SK-N-SH (cell line): ENCODE measurements around the gene TM7SF2. TPM values are rescaled to one million over a fixed set of nuclear protein-coding genes. Genes with fewer than 3 reads are reported as not detected.

Experiments
- CTCF ChIA-PET: fragments of 300-600, 350-600 bp; formaldehyde crosslinking; extraction: SDS; loops from one replicate; lab custom pipeline; 2021; lab: Yijun Ruan, JAX
- POLR2A ChIA-PET: fragments of 350-600 bp; sonication (Branson Sonifier 250); formaldehyde crosslinking; extraction: SDS; loops from one replicate; lab custom pipeline; 2020; ENCODE audit warnings: antibody characterized with exemption, inconsistent platforms; lab: Yijun Ruan, JAX
- DNase-seq: peaks from one replicate; pipeline ENCODE4 v3.0.0; 2012
- H2AFZ ChIP-seq: fragments of 200-600 bp; sonication (generic); 2 replicates; pipeline ENCODE4 v1.8.1; 2016; ENCODE audit warnings: antibody characterized with exemption, mild to moderate bottlenecking, low read depth
- H3F3A ChIP-seq: fragments of 200-600 bp; sonication (generic); replicated peaks from 2 replicates; pipeline ENCODE3; 2016; ENCODE audit warnings: antibody characterized with exemption, mild to moderate bottlenecking; ENCODE audit not compliant: insufficient read depth
- H3K27ac ChIP-seq, 2 experiments: fragments of 200-500 bp in 1 of 2; fragments of 200-600 bp in 1 of 2; sonication (Bioruptor generic) in 1 of 2; sonication (generic), shearing (Covaris generic) in 1 of 2; 2 replicates each; pipeline versions ENCODE4 v1.5.1 to v1.6.1; 2014 to 2016; ENCODE audit warnings: low read depth in 2 of 2, inconsistent platforms in 1 of 2, low read length in 1 of 2, mild to moderate bottlenecking in 1 of 2, mixed read lengths in 1 of 2
- H3K27me3 ChIP-seq: fragments of 200-600 bp; sonication (generic), shearing (Covaris generic); 2 replicates; pipeline ENCODE4 v1.6.1; 2016; ENCODE audit warnings: mixed run types; ENCODE audit not compliant: insufficient read depth
- H3K36me3 ChIP-seq, 2 experiments: fragments of 200-500 bp in 1 of 2; fragments of 200-600 bp in 1 of 2; sonication (Bioruptor generic) in 1 of 2; sonication (generic) in 1 of 2; replicated peaks in 1 of 2; 2 replicates each; pipeline versions ENCODE3 to v1.5.1; 2014 to 2016; ENCODE audit warnings: low read length in 1 of 2, mild to moderate bottlenecking in 1 of 2; ENCODE audit not compliant: insufficient read depth in 2 of 2, control insufficient read depth in 1 of 2
- H3K4me1 ChIP-seq, 2 experiments: fragments of 200-500 bp in 1 of 2; fragments of 200-600 bp in 1 of 2; sonication (Bioruptor generic) in 1 of 2; sonication (generic), shearing (Covaris generic) in 1 of 2; 2 replicates each; pipeline versions ENCODE4 v1.5.1 to v1.6.1; 2014 to 2016; ENCODE audit warnings: low read depth in 1 of 2, low read length in 1 of 2, mixed run types in 1 of 2; ENCODE audit not compliant: insufficient read depth in 2 of 2, control insufficient read depth in 1 of 2
- H3K4me2 ChIP-seq: fragments of 200-600 bp; sonication (generic), shearing (Covaris generic); 2 replicates; pipeline ENCODE4 v1.6.1; 2017; ENCODE audit warnings: mixed run types
- H3K4me3 ChIP-seq, 2 experiments: fragments of 200-500 bp in 1 of 2; fragments of 200-600 bp in 1 of 2; sonication (Bioruptor generic) in 1 of 2; sonication (generic), shearing (Covaris generic) in 1 of 2; 2 replicates each; pipeline versions ENCODE4 v1.5.1 to v1.8.1; 2014 to 2016; ENCODE audit warnings: low read depth in 2 of 2, inconsistent platforms in 1 of 2, low read length in 1 of 2, mild to moderate bottlenecking in 1 of 2, mixed read lengths in 1 of 2, moderate library complexity in 1 of 2
- H3K79me2 ChIP-seq: fragments of 200-600 bp; sonication (generic); 2 replicates; pipeline ENCODE4 v1.8.1; 2017; ENCODE audit warnings: mild to moderate bottlenecking; ENCODE audit not compliant: insufficient read depth
- H3K9ac ChIP-seq: fragments of 200-600 bp; sonication (generic); 2 replicates; pipeline ENCODE4 v1.6.1; 2017; ENCODE audit warnings: mixed run types
- H3K9me2 ChIP-seq: fragments of 200-600 bp; sonication (generic); 2 replicates; pipeline ENCODE4 v1.6.1; 2017; ENCODE audit warnings: mixed run types
- H3K9me3 ChIP-seq: fragments of 200-600 bp; sonication (generic); 2 replicates; pipeline ENCODE4 v1.6.1; 2017; ENCODE audit warnings: mixed run types, mild to moderate bottlenecking, moderate library complexity
- H4K20me1 ChIP-seq: fragments of 200-600 bp; sonication (generic); 2 replicates; pipeline ENCODE4 v1.6.1; 2017; ENCODE audit warnings: mild to moderate bottlenecking, mixed run types; ENCODE audit not compliant: insufficient read depth
- CHD2 ChIP-seq: fragments of 150-350 bp; IDR thresholded peaks from 2 replicates; pipeline ENCODE4 v1.6.1; 2018; ENCODE audit warnings: low read length; ENCODE audit not compliant: partially characterized antibody
- ELF1 ChIP-seq: IDR thresholded peaks from 2 replicates; pipeline ENCODE4 v1.4.0; 2012
- EP300 ChIP-seq, 2 experiments: IDR thresholded peaks; 2 replicates each; pipeline versions ENCODE4 v1.4.0 to v1.6.1; 2012; ENCODE audit warnings: borderline replicate concordance in 1 of 2, low read depth in 1 of 2, low read length in 1 of 2
- EZH2phosphoT487 ChIP-seq: fragments of 200-600 bp; sonication (generic); IDR thresholded peaks from 2 replicates; pipeline ENCODE4 v1.6.1; 2017; ENCODE audit warnings: low read depth, mixed run types, mild to moderate bottlenecking, antibody characterized with exemption, moderate library complexity, borderline replicate concordance
- FOSL2 ChIP-seq: IDR thresholded peaks from 2 replicates; pipeline ENCODE4 v1.4.0; 2012; ENCODE audit warnings: low read depth, mild to moderate bottlenecking, moderate library complexity, borderline replicate concordance
- FOXJ3 ChIP-seq: sonication (generic); formaldehyde crosslinking; IDR thresholded peaks from 2 replicates; pipeline ENCODE4 v1.5.1; 2020; ENCODE audit warnings: mild to moderate bottlenecking, missing genetic modification reagents
- MEF2A ChIP-seq: IDR thresholded peaks from 2 replicates; pipeline ENCODE4 v1.4.0; 2012; ENCODE audit warnings: low read depth, borderline replicate concordance
- NFIC ChIP-seq: IDR thresholded peaks from 2 replicates; pipeline ENCODE4 v1.4.0; 2012; ENCODE audit warnings: borderline replicate concordance
- POLR2AphosphoS5 ChIP-seq: IDR thresholded peaks from 2 replicates; pipeline ENCODE4 v1.6.1; 2012; ENCODE audit warnings: low read depth, low read length
- RXRA ChIP-seq: IDR thresholded peaks from 2 replicates; pipeline ENCODE4 v1.4.0; 2012; ENCODE audit warnings: low read depth, mild to moderate bottlenecking, borderline replicate concordance
- SIN3A ChIP-seq: IDR thresholded peaks from 2 replicates; pipeline ENCODE4 v1.6.1; 2012; ENCODE audit warnings: low read depth, mild to moderate bottlenecking, low read length, moderate library complexity, borderline replicate concordance
- SMC3 ChIP-seq: IDR thresholded peaks from 2 replicates; pipeline ENCODE4 v1.6.1; 2012; ENCODE audit warnings: low read depth, low read length, improper control_type of control experiment
- TAF1 ChIP-seq: IDR thresholded peaks from 2 replicates; pipeline ENCODE4 v1.6.1; 2012; ENCODE audit warnings: low read depth, mild to moderate bottlenecking, low read length, moderate library complexity, borderline replicate concordance
- TCF12 ChIP-seq: IDR thresholded peaks from 2 replicates; pipeline ENCODE4 v1.4.0; 2012
- TEAD4 ChIP-seq: IDR thresholded peaks from 2 replicates; pipeline ENCODE4 v1.4.0; 2012; ENCODE audit warnings: mild to moderate bottlenecking, borderline replicate concordance; ENCODE audit not compliant: insufficient read depth
- WGBS: methylation state at CpG from one replicate; pipeline ENCODE4 v1.1.6; 2017; ENCODE audit warnings: low lambda C conversion rate; 5-methylcytosine and 5-hydroxymethylcytosine counted together
- polyA plus RNA-seq, 3 experiments: library from polyadenylated mRNA; depleted of rRNA; stranded (reverse); fragments of >200 nt; gene quantifications; 2 replicates each; pipeline ENCODE4 v1.2.3, GENCODE V29; 2012
- TF ChIP-seq, protein P1 (sequence below): fragments of 150-350 bp; IDR thresholded peaks from 2 replicates; pipeline ENCODE4 v1.6.1; 2016; ENCODE audit warnings: mild to moderate bottlenecking, low read depth, low read length
- TF ChIP-seq, protein P2 (sequence below): IDR thresholded peaks from 2 replicates; pipeline ENCODE4 v1.4.0; 2012; ENCODE audit warnings: low read depth, borderline replicate concordance
- TF ChIP-seq, protein P3 (sequence below): fragments of 200-600 bp; sonication (generic); IDR thresholded peaks from 2 replicates; pipeline ENCODE4 v1.6.1; 2017; ENCODE audit warnings: antibody characterized with exemption, mild to moderate bottlenecking, moderate library complexity
- TF ChIP-seq, protein P4 (sequence below): IDR thresholded peaks from 2 replicates; pipeline ENCODE4 v1.4.0; 2012; ENCODE audit warnings: low read depth
- TF ChIP-seq, protein P5 (sequence below): IDR thresholded peaks from 2 replicates; pipeline ENCODE4 v1.6.1; 2012; ENCODE audit warnings: mild to moderate bottlenecking, low read depth, low read length, moderate library complexity

Gene TM7SF2
- polyA plus RNA-seq, 1 of the 3 experiments (the other 2 are of a cell fraction), result 87.8 TPM

DNA sequence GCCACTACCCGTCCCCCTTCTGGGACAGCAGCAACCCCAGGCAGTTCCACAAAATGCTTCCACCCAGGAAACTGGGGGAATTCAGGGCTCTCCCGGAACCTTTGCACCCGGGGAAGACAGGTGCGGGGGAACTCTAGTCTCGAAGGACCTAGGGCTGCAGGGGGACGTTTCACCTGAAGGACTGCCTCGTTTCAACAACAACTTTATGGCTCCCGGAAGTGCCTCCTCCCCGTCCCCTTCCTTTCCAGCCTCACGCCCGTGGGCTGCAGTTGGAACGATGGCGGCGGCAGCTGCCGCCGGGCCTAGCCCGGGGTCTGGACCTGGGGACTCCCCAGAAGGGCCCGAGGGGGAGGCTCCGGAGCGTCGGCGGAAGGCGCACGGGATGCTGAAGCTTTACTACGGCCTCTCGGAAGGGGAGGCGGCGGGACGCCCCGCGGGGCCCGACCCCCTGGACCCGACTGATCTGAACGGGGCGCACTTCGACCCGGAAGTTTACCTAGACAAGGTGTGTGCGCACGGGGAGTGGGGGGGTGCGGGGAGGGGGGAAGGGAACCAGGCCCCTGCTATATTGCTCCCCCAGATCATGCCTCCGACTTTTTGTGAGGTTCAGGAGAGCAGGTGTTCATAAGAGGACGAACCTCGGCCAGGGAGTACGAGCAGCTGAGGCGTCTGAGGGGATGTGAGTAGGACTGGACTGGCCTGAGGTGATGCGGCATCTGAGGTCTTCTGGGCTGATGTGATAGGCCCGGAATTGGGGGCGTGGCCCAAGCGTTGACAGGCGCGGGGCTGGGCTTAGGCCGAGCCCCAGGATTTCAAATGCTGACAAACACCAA, 15.5 kb upstream of the TM7SF2 start, which contains the start of gene VPS51:
TSS of gene VPS51 (plus strand) at position 241 of the 833 bp plus-strand sequence. CDS start at position 278, 37 bp downstream.
- Histone ChIP-seq H3K36me3 (peaks cover 0 to 4% of the 10 kb centered on the region in 2 experiments), H3K27ac (peak within 1 kb of the TSS; percentile 71 to 74; a peak in 3 of 4 replicates), H3K4me1 (peaks cover 0 to 10% of the 10 kb centered on the region in 2 experiments; a peak in 1 of 4 replicates), H3K27me3 (no peaks in the 10 kb centered on the region), H4K20me1 (no peaks in the 10 kb centered on the region), H3K9ac (peak within 1 kb of the TSS; percentile 86), H3K4me2 (peak within 1 kb of the TSS; percentile 88), H3K4me3 (peak within 1 kb of the TSS; percentile 57 to 77), H2AFZ (peak within 1 kb of the TSS; percentile 98; the same call in 1 of the 2 replicates), H3K9me2 (no peaks in the 10 kb centered on the region), H3F3A (peaks cover 20% of the 10 kb centered on the region), H3K79me2 (peaks cover 45% of the 10 kb centered on the region), H3K9me3 (no peaks in the 10 kb centered on the region)
- 2% methylated on average over 16 of the region's 52 CpGs for WGBS
- POLR2A ChIA-PET, result interaction anchor here (0.6 to 1.6 kb wide), 5 partner anchors 14 to 64 kb away, joined by 3 to 10 read pairs (median 4); partner anchors contain the start of genes FAU, MRPL49 and ZNHIT2
- CTCF ChIA-PET, result interaction anchor here (1.4 to 12.6 kb wide), 4 partner anchors 16 to 84 kb away, joined by 4 to 150 read pairs (median 10); partner anchors contain the start of genes TM7SF2 and ZNHIT2
- DNase-seq, result peak; percentile 93
- TF ChIP-seq, protein P1, sequence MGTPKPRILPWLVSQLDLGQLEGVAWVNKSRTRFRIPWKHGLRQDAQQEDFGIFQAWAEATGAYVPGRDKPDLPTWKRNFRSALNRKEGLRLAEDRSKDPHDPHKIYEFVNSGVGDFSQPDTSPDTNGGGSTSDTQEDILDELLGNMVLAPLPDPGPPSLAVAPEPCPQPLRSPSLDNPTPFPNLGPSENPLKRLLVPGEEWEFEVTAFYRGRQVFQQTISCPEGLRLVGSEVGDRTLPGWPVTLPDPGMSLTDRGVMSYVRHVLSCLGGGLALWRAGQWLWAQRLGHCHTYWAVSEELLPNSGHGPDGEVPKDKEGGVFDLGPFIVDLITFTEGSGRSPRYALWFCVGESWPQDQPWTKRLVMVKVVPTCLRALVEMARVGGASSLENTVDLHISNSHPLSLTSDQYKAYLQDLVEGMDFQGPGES, result no peak
- TF ChIP-seq POLR2AphosphoS5 (peak; percentile 95), TAF1 (peak; percentile 93), EZH2phosphoT487 (no peak), ELF1 (peak; percentile 95), FOXJ3 (CRISPR knock-in tag) (peak; percentile 64; the same call in 1 of the 2 replicates), SIN3A (peak; percentile 81), RXRA (no peak), NFIC (no peak), TEAD4 (no peak), CHD2 (peak; percentile 95), SMC3 (no peak), FOSL2 (peak; percentile 14; the same call in 1 of the 2 replicates), EP300 (IDR thresholded peaks at IDR 0.05; ENCODE audit: borderline replicate concordance in 1 of 2, low read depth in 1 of 2, low read length in 1 of 2) (peak in 1 of 2 experiments; percentile 39; a peak in 1 of 4 replicates), MEF2A (no peak), TCF12 (peak; percentile 26; the same call in 1 of the 2 replicates)
- TF ChIP-seq, protein P2, sequence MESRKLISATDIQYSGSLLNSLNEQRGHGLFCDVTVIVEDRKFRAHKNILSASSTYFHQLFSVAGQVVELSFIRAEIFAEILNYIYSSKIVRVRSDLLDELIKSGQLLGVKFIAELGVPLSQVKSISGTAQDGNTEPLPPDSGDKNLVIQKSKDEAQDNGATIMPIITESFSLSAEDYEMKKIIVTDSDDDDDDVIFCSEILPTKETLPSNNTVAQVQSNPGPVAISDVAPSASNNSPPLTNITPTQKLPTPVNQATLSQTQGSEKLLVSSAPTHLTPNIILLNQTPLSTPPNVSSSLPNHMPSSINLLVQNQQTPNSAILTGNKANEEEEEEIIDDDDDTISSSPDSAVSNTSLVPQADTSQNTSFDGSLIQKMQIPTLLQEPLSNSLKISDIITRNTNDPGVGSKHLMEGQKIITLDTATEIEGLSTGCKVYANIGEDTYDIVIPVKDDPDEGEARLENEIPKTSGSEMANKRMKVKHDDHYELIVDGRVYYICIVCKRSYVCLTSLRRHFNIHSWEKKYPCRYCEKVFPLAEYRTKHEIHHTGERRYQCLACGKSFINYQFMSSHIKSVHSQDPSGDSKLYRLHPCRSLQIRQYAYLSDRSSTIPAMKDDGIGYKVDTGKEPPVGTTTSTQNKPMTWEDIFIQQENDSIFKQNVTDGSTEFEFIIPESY, result 0 out of 2 replicates have a peak, but pooled peaks have one; percentile 51
- TF ChIP-seq, protein P3, sequence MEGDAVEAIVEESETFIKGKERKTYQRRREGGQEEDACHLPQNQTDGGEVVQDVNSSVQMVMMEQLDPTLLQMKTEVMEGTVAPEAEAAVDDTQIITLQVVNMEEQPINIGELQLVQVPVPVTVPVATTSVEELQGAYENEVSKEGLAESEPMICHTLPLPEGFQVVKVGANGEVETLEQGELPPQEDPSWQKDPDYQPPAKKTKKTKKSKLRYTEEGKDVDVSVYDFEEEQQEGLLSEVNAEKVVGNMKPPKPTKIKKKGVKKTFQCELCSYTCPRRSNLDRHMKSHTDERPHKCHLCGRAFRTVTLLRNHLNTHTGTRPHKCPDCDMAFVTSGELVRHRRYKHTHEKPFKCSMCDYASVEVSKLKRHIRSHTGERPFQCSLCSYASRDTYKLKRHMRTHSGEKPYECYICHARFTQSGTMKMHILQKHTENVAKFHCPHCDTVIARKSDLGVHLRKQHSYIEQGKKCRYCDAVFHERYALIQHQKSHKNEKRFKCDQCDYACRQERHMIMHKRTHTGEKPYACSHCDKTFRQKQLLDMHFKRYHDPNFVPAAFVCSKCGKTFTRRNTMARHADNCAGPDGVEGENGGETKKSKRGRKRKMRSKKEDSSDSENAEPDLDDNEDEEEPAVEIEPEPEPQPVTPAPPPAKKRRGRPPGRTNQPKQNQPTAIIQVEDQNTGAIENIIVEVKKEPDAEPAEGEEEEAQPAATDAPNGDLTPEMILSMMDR, result no peak
- TF ChIP-seq, protein P4, sequence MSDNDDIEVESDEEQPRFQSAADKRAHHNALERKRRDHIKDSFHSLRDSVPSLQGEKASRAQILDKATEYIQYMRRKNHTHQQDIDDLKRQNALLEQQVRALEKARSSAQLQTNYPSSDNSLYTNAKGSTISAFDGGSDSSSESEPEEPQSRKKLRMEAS, result peak; percentile 84
- TF ChIP-seq, protein P5, sequence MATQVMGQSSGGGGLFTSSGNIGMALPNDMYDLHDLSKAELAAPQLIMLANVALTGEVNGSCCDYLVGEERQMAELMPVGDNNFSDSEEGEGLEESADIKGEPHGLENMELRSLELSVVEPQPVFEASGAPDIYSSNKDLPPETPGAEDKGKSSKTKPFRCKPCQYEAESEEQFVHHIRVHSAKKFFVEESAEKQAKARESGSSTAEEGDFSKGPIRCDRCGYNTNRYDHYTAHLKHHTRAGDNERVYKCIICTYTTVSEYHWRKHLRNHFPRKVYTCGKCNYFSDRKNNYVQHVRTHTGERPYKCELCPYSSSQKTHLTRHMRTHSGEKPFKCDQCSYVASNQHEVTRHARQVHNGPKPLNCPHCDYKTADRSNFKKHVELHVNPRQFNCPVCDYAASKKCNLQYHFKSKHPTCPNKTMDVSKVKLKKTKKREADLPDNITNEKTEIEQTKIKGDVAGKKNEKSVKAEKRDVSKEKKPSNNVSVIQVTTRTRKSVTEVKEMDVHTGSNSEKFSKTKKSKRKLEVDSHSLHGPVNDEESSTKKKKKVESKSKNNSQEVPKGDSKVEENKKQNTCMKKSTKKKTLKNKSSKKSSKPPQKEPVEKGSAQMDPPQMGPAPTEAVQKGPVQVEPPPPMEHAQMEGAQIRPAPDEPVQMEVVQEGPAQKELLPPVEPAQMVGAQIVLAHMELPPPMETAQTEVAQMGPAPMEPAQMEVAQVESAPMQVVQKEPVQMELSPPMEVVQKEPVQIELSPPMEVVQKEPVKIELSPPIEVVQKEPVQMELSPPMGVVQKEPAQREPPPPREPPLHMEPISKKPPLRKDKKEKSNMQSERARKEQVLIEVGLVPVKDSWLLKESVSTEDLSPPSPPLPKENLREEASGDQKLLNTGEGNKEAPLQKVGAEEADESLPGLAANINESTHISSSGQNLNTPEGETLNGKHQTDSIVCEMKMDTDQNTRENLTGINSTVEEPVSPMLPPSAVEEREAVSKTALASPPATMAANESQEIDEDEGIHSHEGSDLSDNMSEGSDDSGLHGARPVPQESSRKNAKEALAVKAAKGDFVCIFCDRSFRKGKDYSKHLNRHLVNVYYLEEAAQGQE, result 0 out of 2 replicates have a peak, but pooled peaks have one; percentile 45
